Heart right ventricle (tissue), 16 donors: ENCODE results near the gene KIAA2012. TPM values are rescaled to one million over a fixed set of nuclear protein-coding genes. Genes with fewer than 3 reads are reported as not detected.

ENCODE experiments used
- ATAC-seq, 8 donors: fragments of 200-7000 bp; cut with Tn5 transposase; one replicate each; pipeline ENCODE4 v1.9.1; 2020; ENCODE audit warnings: mild to moderate bottlenecking in 8 of 8, moderate library complexity in 8 of 8, moderate number of reproducible peaks in 1 of 8
- DNase-seq, 2 donors: peaks; one replicate each; pipeline ENCODE4 v3.0.0-alpha.2; 2020
- H3K27ac ChIP-seq, 10 donors: fragments of 200-600 bp; sonication (generic) in 2 of 10; one replicate each; pipeline versions ENCODE4 v1.5.0 to v1.8.0; 2020 to 2022; ENCODE audit warnings: mild to moderate bottlenecking in 3 of 10
- H3K27me3 ChIP-seq, 7 donors: fragments of 200-600 bp; one replicate each; pipeline ENCODE4 v1.8.0; 2021 to 2022; ENCODE audit warnings: mild to moderate bottlenecking in 2 of 7
- H3K36me3 ChIP-seq, 9 donors: fragments of 200-600 bp; sonication (generic) in 1 of 9; one replicate each; pipeline versions ENCODE4 v1.5.0 to v1.8.0; 2020 to 2022; ENCODE audit warnings: mild to moderate bottlenecking in 2 of 9
- H3K4me1 ChIP-seq, 9 donors: fragments of 200-600 bp; sonication (generic) in 1 of 9; one replicate each; pipeline versions ENCODE4 v1.5.0 to v1.8.0; 2020 to 2022; ENCODE audit warnings: mild to moderate bottlenecking in 4 of 9
- H3K4me3 ChIP-seq, 10 donors: fragments of 200-600 bp; sonication (generic) in 2 of 10; one replicate each; pipeline versions ENCODE4 v1.5.0 to v1.8.0; 2020 to 2022; ENCODE audit warnings: mild to moderate bottlenecking in 7 of 10, moderate library complexity in 2 of 10
- H3K9me3 ChIP-seq, 11 donors: fragments of 200-600 bp in 10 of 11; sonication (generic) in 2 of 11; one replicate each; pipeline versions ENCODE4 v1.5.0 to v1.8.0; 2013 to 2022; ENCODE audit warnings: mild to moderate bottlenecking in 2 of 11, control low read depth in 1 of 11, moderate library complexity in 1 of 11
- CTCF ChIP-seq, 9 donors: fragments of 200-600 bp; sonication (generic) in 2 of 9; IDR thresholded peaks; one replicate each; pipeline versions ENCODE4 v1.5.0 to v1.8.0; 2021 to 2022; ENCODE audit warnings: antibody characterized with exemption in 9 of 9, mild to moderate bottlenecking in 5 of 9, moderate library complexity in 1 of 9
- WGBS, 2 donors: extraction: QIAGEN DNeasy Blood & Tissue Kit; methylation state at CpG; one replicate each; pipeline ENCODE4 v1.1.7; 2013; ENCODE audit warnings: inconsistent platforms in 1 of 2; 5-methylcytosine and 5-hydroxymethylcytosine counted together
- intact Hi-C, 10 donors: fragments of 100-400 bp; cut with DNase I; formaldehyde crosslinking; loops; one replicate each; pipeline versions ENCODE4 v1.11.1 to v1.14.2; 2022
- long read RNA-seq, 3 donors: library from polyadenylated mRNA; unstranded; transcript quantifications; one replicate each; pipeline ENCODE4 v2.0.0, GENCODE V29; 2020 to 2021
- polyA plus RNA-seq, 2 donors: library from polyadenylated mRNA; stranded (reverse); fragments of 200-250 nt; gene quantifications; one replicate each; pipeline ENCODE4 v1.2.3, GENCODE V29; 2013
- total RNA-seq, 10 donors: library from RNA; stranded (reverse); fragmentation: NEBNext Ultra II Directional in 3 of 10; extraction: Animal tissue kit (Norgen Biotek cat#: 25700) in 3 of 10; gene quantifications; one replicate each; pipeline versions ENCODE4 v1.2.1 to v1.2.4, GENCODE V29; 2021 to 2023
- donor health status: Arrhythmogenic right ventricular cardiomyopathy.
- donor health status: ischemic (EF 13 %, LVEDD 7.1; RV severe dilation, severe dysfunction).
- donor health status: healthy with polysubstance abuse.
- donor health status: DM: no; HTN: yes; CAD: no.
- donor health status: DM: no; HTN: no; CAD: no.
- donor health status: ischemic (EF 25% LVEDD 6.9; RV normal size, moderate dysfunction).
- donor health status: ischemic (EF 25% LVEDD 5.7; RV mildly dilated, moderate dysfunction).
- donor health status: healthy.
- donor health status: DM: yes; HTN: yes; CAD: no.
- donor health status: Ischemic cardiomyopathy.
- donor health status: ischemic (EF 35%, LVEDD 5.7; RV mildly dilated, moderate dysfunction).
- donor health status: nonischemic (EF 11% LVEDD 7.7; RV severe dilation, severe dysfunction).
- donor health status: DM: yes; HTN: yes; CAD: no.
- donor health status: PGD.
- donor health status: ischemic (EF 29% LVEDD 5.4; RV normal size, mild dysfunction).
- donor health status: nonischemic (EF 23%, LVEDD 6.1; RV moderate dilation, normal function).

The KIAA2012 gene
- not detected for total RNA-seq
- not detected for polyA plus RNA-seq
- long read RNA-seq, donor 1: 0 reads
- long read RNA-seq, donor 2: 0 reads
- long read RNA-seq, donor 3: 0 reads

GRCh38 chr2:202072737-202073401 is at the start of gene KIAA2012:
TSS of gene KIAA2012 (plus strand) at chr2:202073255. CDS start at chr2:202073628, 373 bp downstream.
- intact Hi-C loops: no loop called here
- no peak for DNase-seq
- WGBS, 2 donors: 54 to 60% methylated on average over 11 of the region's 11 CpGs
- Histone ChIP-seq H3K4me3 (no peak within 1 kb of the TSS), H3K4me1 (no peaks in the 10 kb centered on the region), H3K27me3 (no peaks in the 10 kb centered on the region), H3K9me3 (no peaks in the 10 kb centered on the region), H3K27ac (no peak within 1 kb of the TSS), H3K36me3 (no peaks in the 10 kb centered on the region)
- no peak for ATAC-seq
- no peak for TF ChIP-seq CTCF (IDR thresholded peaks at IDR 0.05)

GRCh38 chr2:202023904-202024266 is 49.2 kb upstream of the KIAA2012 start:
- TF ChIP-seq CTCF (IDR thresholded peaks at IDR 0.05): no peak
- Histone ChIP-seq H3K4me1 (peaks cover 0 to 18% (median 8%) of the 10 kb centered on the region in 9 donors), H3K36me3 (no peaks in the 10 kb centered on the region), H3K4me3 (no peak overlapping the region), H3K27me3 (peaks cover 0 to 9% (median 0%) of the 10 kb centered on the region in 7 donors), H3K27ac (no peak overlapping the region), H3K9me3 (no peaks in the 10 kb centered on the region)
- WGBS, 2 donors: 71 to 85% methylated on average over 8 of the region's 8 CpGs
- DNase-seq (no peak), ATAC-seq (no peak)
- intact Hi-C loops: no loop called here

- ATAC-seq: no peak
- Histone ChIP-seq H3K9me3 (no peaks in the 10 kb centered on the region), H3K4me1 (peaks cover 0 to 12% (median 5%) of the 10 kb centered on the region in 9 donors), H3K36me3 (no peaks in the 10 kb centered on the region), H3K27ac (no peak overlapping the region), H3K4me3 (no peak overlapping the region), H3K27me3 (peaks cover 0 to 9% (median 0%) of the 10 kb centered on the region in 7 donors)
- no peak for DNase-seq
- WGBS, 2 donors: 79 to 85% methylated on average over 9 of the region's 9 CpGs
- TF ChIP-seq CTCF (IDR thresholded peaks at IDR 0.05): no peak
- intact Hi-C loops: no loop called here
Observed at GRCh38 chr2:202024871-202025270, 48.2 kb upstream of the KIAA2012 start.

- no peak overlapping the region for H3K27ac ChIP-seq
- DNase-seq (no peak), ATAC-seq (no peak)
- peaks cover 0 to 8% (median 0%) of the 10 kb centered on the region in 9 donors for H3K4me1 ChIP-seq
- 79 to 80% methylated on average over 5 of the region's 5 CpGs for WGBS, 2 donors
- no peak overlapping the region for H3K4me3 ChIP-seq
- no peaks in the 10 kb centered on the region for H3K36me3 ChIP-seq
- TF ChIP-seq CTCF (IDR thresholded peaks at IDR 0.05): no peak
- intact Hi-C loops: no loop called here
- peaks cover 0 to 10% (median 0%) of the 10 kb centered on the region in 7 donors for H3K27me3 ChIP-seq
- no peaks in the 10 kb centered on the region for H3K9me3 ChIP-seq
Observed at GRCh38 chr2:202025816-202026215, 47.2 kb upstream of the KIAA2012 start.
